Loucy (cell line): ENCODE measurements around the gene ANKDD1A.
A peak's percentile ranks its signal among the peaks of the same experiment; 100 is the strongest.

Experiments
- H2AFZ ChIP-seq: fragments of 200-600 bp; sonication (generic); 2 replicates; pipeline ENCODE4 v1.6.0; 2016; ENCODE audit warnings: antibody characterized with exemption, mild to moderate bottlenecking, low read length, moderate library complexity
- H3F3A ChIP-seq: fragments of 200-600 bp; 2 replicates; pipeline ENCODE4 v1.6.0; 2016; ENCODE audit warnings: antibody characterized with exemption, low read depth, mild to moderate bottlenecking
- H3K27me3 ChIP-seq: fragments of 200-600 bp; sonication (generic); 2 replicates; pipeline ENCODE4 v1.6.1; 2014; ENCODE audit warnings: low read length, mild to moderate bottlenecking; ENCODE audit not compliant: insufficient read depth, poor library complexity, severe bottlenecking
- H3K36me3 ChIP-seq: fragments of 200-600 bp; sonication (generic); 2 replicates; pipeline ENCODE4 v1.6.1; 2016; ENCODE audit warnings: low read length; ENCODE audit not compliant: insufficient read depth
- H3K4me1 ChIP-seq: fragments of 200-600 bp; sonication (generic); 2 replicates; pipeline ENCODE4 v1.5.1; 2014; ENCODE audit warnings: low read length, mild to moderate bottlenecking; ENCODE audit not compliant: insufficient read depth, poor library complexity, severe bottlenecking
- H3K4me2 ChIP-seq: fragments of 200-600 bp; sonication (generic); 2 replicates; pipeline ENCODE4 v1.6.0; 2014; ENCODE audit warnings: antibody characterized with exemption, low read length, low read depth, mild to moderate bottlenecking; ENCODE audit not compliant: poor library complexity, severe bottlenecking
- H3K4me3 ChIP-seq: fragments of 200-600 bp; sonication (generic); 2 replicates; pipeline ENCODE4 v1.5.1; 2014; ENCODE audit warnings: low read length, mild to moderate bottlenecking, mixed read lengths; ENCODE audit not compliant: poor library complexity, severe bottlenecking
- H3K79me2 ChIP-seq: fragments of 200-600 bp; sonication (generic); 2 replicates; pipeline ENCODE4 v1.6.1; 2014; ENCODE audit warnings: low read length; ENCODE audit not compliant: insufficient read depth
- H3K9ac ChIP-seq: fragments of 200-600 bp; sonication (generic); 2 replicates; pipeline ENCODE4 v1.6.0; 2014; ENCODE audit warnings: mild to moderate bottlenecking, low read depth, low read length, moderate library complexity; ENCODE audit not compliant: poor library complexity, severe bottlenecking
- H3K9me2 ChIP-seq: fragments of 200-600 bp; sonication (generic); replicated peaks from 2 replicates; pipeline ENCODE4 v1.6.1; 2016; ENCODE audit warnings: low read depth, low read length, mixed read lengths
- H3K9me3 ChIP-seq: fragments of 200-600 bp; sonication (generic); 2 replicates; pipeline ENCODE4 v1.6.1; 2014; ENCODE audit warnings: mild to moderate bottlenecking, antibody characterized with exemption, low read length, low read depth; ENCODE audit not compliant: insufficient read depth
- H4K20me1 ChIP-seq: fragments of 200-600 bp; sonication (generic); 2 replicates; pipeline ENCODE4 v1.6.0; 2014; ENCODE audit warnings: antibody characterized with exemption, low read length, mild to moderate bottlenecking; ENCODE audit not compliant: insufficient read depth, poor library complexity, severe bottlenecking
- CTCF ChIP-seq: fragments of 200-600 bp; sonication (generic); conservative IDR thresholded peaks from 2 replicates; pipeline ENCODE4 v1.5.1; 2014; ENCODE audit warnings: mild to moderate bottlenecking, antibody characterized with exemption, low read length
- EZH2phosphoT487 ChIP-seq: fragments of 200-600 bp; IDR thresholded peaks from 2 replicates; pipeline ENCODE4 v1.6.1; 2018; ENCODE audit warnings: antibody characterized with exemption, mild to moderate bottlenecking, moderate library complexity, borderline replicate concordance

The ANKDD1A gene

GRCh38 chr15:64990168-64990470, 78.4 kb downstream of the ANKDD1A start:
- no peaks in the 10 kb centered on the region for H3K9me3 ChIP-seq
- peak overlapping the region; percentile 94 for H3K4me2 ChIP-seq
- H3K9me2 ChIP-seq: no peaks in the 10 kb centered on the region
- H4K20me1 ChIP-seq: peaks cover 7% of the 10 kb centered on the region
- TF ChIP-seq CTCF: no peak
- TF ChIP-seq EZH2phosphoT487: no peak
- peaks cover 31% of the 10 kb centered on the region for H3K4me1 ChIP-seq
- no peaks in the 10 kb centered on the region for H3K27me3 ChIP-seq
- H3K4me3 ChIP-seq: peak overlapping the region; percentile 97
- H3K9ac ChIP-seq: peak overlapping the region; percentile 88
- peaks cover 23% of the 10 kb centered on the region for H3K79me2 ChIP-seq
- H3F3A ChIP-seq: no peaks in the 10 kb centered on the region; the same call in 1 of the 2 replicates
- no peaks in the 10 kb centered on the region for H3K36me3 ChIP-seq
- peak overlapping the region; percentile 82 for H2AFZ ChIP-seq

GRCh38 chr15:64991536-64992135, 79.9 kb downstream of the ANKDD1A start:
- Histone ChIP-seq H3K79me2 (peaks cover 17% of the 10 kb centered on the region), H3K9ac (no peak overlapping the region), H3K9me2 (no peaks in the 10 kb centered on the region), H2AFZ (peak overlapping the region; percentile 42; the same call in 1 of the 2 replicates), H4K20me1 (peaks cover 7% of the 10 kb centered on the region), H3K9me3 (no peaks in the 10 kb centered on the region), H3F3A (no peaks in the 10 kb centered on the region; the same call in 1 of the 2 replicates), H3K36me3 (no peaks in the 10 kb centered on the region), H3K27me3 (no peaks in the 10 kb centered on the region), H3K4me2 (no peak overlapping the region), H3K4me1 (peaks cover 23% of the 10 kb centered on the region), H3K4me3 (no peak overlapping the region)
- no peak for TF ChIP-seq EZH2phosphoT487
- TF ChIP-seq CTCF: no peak

- Histone ChIP-seq H3K79me2 (peaks cover 13% of the 10 kb centered on the region), H3K4me3 (no peak overlapping the region), H3K9ac (no peak overlapping the region), H3K36me3 (no peaks in the 10 kb centered on the region), H2AFZ (peak overlapping the region; percentile 38; the same call in 1 of the 2 replicates), H3K4me1 (peaks cover 9% of the 10 kb centered on the region), H3K9me3 (no peaks in the 10 kb centered on the region), H3F3A (no peaks in the 10 kb centered on the region), H3K9me2 (no peaks in the 10 kb centered on the region), H3K4me2 (no peak overlapping the region), H3K27me3 (no peaks in the 10 kb centered on the region), H4K20me1 (peaks cover 2% of the 10 kb centered on the region)
- TF ChIP-seq CTCF: no peak
- TF ChIP-seq EZH2phosphoT487: no peak
Measured at GRCh38 chr15:64993290-64993689, 81.6 kb downstream of the ANKDD1A start.
